ENCODE measurements around the gene ERBB4. TPM values are rescaled to one million over a fixed set of nuclear protein-coding genes. Genes with fewer than 3 reads are reported as not detected.

Gene ERBB4
- total and polyA plus RNA-seq, 10 of the 15 experiments (the other 5 are each of a cell fraction or from before 2014, with no cell fraction given) = under 0.01 to 0.23 (median 0.01) TPM; not detected in 4

DNA sequence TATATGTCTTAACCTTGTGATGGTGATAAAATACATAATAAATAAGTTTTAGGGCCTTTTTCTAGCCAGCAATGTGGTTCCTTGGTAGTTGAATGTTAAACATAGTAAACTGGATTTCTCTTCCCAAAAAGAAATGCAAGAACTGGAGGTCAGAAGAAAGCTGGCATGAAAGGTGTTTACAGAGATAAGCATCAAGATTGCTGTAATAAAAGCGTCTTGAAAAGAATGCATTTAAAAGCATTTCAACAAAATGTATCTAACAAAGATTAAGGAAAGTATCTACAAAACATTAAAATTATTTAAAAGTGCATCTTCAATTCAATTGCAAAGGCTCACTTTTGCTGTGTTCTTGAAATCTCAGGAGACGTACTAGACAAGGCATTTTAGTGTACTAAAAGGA, 419.0 kb downstream of the ERBB4 start:
- H3K4me1 ChIP-seq (ENCODE audit: control insufficient read depth, insufficient read depth, low read length) = no peaks in the 10 kb centered on the region
- ATAC-seq (no peak), FAIRE-seq (no peak), DNase-seq (ENCODE audit: low read depth, low spot score) (no peak)
- TF ChIP-seq MEF2A (IDR thresholded peaks at IDR 0.05; ENCODE audit: insufficient read depth, low read depth, low read length) (no peak), NFIC (IDR thresholded peaks at IDR 0.05; ENCODE audit: low read depth, low read length) (no peak), RB1 (IDR thresholded peaks at IDR 0.05; ENCODE audit: borderline replicate concordance) (no peak), EGR1 (IDR thresholded peaks at IDR 0.05; ENCODE audit: borderline replicate concordance in 1 of 2, low read depth in 2 of 2, low read length in 2 of 2) (no peak), JUNB (IDR thresholded peaks at IDR 0.05) (no peak), LARP7 (IDR thresholded peaks at IDR 0.05) (no peak), MYC (IDR thresholded peaks at IDR 0.05; ENCODE audit: insufficient read depth, insufficient read length, insufficient replicate concordance, low read length, severe bottlenecking) (no peak)
- TF ChIP-seq, protein P1, sequence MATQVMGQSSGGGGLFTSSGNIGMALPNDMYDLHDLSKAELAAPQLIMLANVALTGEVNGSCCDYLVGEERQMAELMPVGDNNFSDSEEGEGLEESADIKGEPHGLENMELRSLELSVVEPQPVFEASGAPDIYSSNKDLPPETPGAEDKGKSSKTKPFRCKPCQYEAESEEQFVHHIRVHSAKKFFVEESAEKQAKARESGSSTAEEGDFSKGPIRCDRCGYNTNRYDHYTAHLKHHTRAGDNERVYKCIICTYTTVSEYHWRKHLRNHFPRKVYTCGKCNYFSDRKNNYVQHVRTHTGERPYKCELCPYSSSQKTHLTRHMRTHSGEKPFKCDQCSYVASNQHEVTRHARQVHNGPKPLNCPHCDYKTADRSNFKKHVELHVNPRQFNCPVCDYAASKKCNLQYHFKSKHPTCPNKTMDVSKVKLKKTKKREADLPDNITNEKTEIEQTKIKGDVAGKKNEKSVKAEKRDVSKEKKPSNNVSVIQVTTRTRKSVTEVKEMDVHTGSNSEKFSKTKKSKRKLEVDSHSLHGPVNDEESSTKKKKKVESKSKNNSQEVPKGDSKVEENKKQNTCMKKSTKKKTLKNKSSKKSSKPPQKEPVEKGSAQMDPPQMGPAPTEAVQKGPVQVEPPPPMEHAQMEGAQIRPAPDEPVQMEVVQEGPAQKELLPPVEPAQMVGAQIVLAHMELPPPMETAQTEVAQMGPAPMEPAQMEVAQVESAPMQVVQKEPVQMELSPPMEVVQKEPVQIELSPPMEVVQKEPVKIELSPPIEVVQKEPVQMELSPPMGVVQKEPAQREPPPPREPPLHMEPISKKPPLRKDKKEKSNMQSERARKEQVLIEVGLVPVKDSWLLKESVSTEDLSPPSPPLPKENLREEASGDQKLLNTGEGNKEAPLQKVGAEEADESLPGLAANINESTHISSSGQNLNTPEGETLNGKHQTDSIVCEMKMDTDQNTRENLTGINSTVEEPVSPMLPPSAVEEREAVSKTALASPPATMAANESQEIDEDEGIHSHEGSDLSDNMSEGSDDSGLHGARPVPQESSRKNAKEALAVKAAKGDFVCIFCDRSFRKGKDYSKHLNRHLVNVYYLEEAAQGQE (IDR thresholded peaks at IDR 0.05; ENCODE audit: low read depth, low read length) = no peak
- TF ChIP-seq, protein P2, sequence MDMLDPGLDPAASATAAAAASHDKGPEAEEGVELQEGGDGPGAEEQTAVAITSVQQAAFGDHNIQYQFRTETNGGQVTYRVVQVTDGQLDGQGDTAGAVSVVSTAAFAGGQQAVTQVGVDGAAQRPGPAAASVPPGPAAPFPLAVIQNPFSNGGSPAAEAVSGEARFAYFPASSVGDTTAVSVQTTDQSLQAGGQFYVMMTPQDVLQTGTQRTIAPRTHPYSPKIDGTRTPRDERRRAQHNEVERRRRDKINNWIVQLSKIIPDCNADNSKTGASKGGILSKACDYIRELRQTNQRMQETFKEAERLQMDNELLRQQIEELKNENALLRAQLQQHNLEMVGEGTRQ (IDR thresholded peaks at IDR 0.05; ENCODE audit: borderline replicate concordance, low read depth, low read length) = no peak
- WGBS (ENCODE audit: insufficient coverage, insufficient replicate concordance, low lambda C conversion rate, missing lambda C conversion rate) = 10% methylated on average over 2 of the region's 2 CpGs
- H4K20me1 ChIP-seq (ENCODE audit: control insufficient read depth, insufficient read depth) = no peaks in the 10 kb centered on the region
- ChIA-PET CTCF (no interaction called here), RAD21 (ENCODE audit: unreplicated experiment) (no interaction called here), POLR2A (no interaction called here), SMC1A (ENCODE audit: uncharacterized antibody, unreplicated experiment) (interaction anchor here (1.5 kb wide), 1 partner anchor 115 kb away, joined by 3 read pairs; no protein-coding TSS in a partner anchor)
- BruUV-seq (replicated peaks) = no TSS peak
- no peaks in the 10 kb centered on the region for H3K36me3 ChIP-seq (ENCODE audit: control insufficient read depth in 2 of 2, insufficient read depth in 2 of 2, low read length in 1 of 2)
- no peak overlapping the region for H2AFZ ChIP-seq (ENCODE audit: control insufficient read depth, low read depth, low read length)
- no peak overlapping the region for H3K4me2 ChIP-seq (ENCODE audit: control insufficient read depth, insufficient read depth)
- no peaks in the 10 kb centered on the region for H3K9me3 ChIP-seq (replicated peaks; ENCODE audit: control insufficient read depth, insufficient read depth, low read length)
- intact Hi-C loops (cut with micrococcal nuclease; ENCODE audit: unreplicated experiment) = no loop called here
- H3K27me3 ChIP-seq (replicated peaks in 1 of 2; ENCODE audit: control insufficient read depth in 2 of 2, insufficient read depth in 2 of 2, low read length in 1 of 2) = no peaks in the 10 kb centered on the region
- in situ Hi-C loops (cut with MboI) = no loop called here
- no peak overlapping the region for H3K9ac ChIP-seq (ENCODE audit: control insufficient read depth, insufficient read depth, low read length)
- no peak overlapping the region for H3K27ac ChIP-seq (ENCODE audit: control insufficient read depth, insufficient read depth)
- no peak overlapping the region for H3K4me3 ChIP-seq
- no peaks in the 10 kb centered on the region for H3K79me2 ChIP-seq (ENCODE audit: control insufficient read depth, insufficient read depth, low read length)
